GM10266 (cell line): ENCODE measurements around the gene ATP2A3.

Experiments used
- DNase-seq: peaks from one replicate; pipeline ENCODE4 v3.0.0; 2012; ENCODE audit errors: extremely low spot score
- TF ChIP-seq, protein P1 (sequence below): IDR thresholded peaks from 2 replicates; pipeline ENCODE4 v1.5.1; 2012; ENCODE audit warnings: mild to moderate bottlenecking, low read depth; ENCODE audit not compliant: control insufficient read depth, insufficient read depth; ENCODE audit errors: missing control alignments

ATP2A3 gene

DNA sequence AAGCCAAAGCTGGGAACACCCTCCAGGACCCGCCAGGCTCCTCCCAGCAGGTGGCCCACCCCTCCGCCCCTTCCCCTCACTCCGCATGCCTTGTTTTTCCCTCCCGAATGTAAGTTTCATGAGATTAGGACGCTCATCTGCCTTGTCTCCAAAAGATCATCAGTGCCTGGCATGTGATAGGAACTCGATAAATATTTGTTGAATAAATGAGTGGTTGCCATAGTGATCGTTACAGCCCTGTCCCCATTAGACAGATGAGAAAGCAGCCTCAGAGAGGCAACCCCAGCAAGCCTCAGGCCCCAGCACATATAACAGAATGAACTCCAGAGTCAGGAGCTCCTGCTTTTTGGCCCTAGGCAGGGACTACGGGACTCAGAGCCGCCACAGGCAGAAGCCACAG, 76.4 kb downstream of the ATP2A3 start:
- no peak for DNase-seq
- TF ChIP-seq, protein P1, sequence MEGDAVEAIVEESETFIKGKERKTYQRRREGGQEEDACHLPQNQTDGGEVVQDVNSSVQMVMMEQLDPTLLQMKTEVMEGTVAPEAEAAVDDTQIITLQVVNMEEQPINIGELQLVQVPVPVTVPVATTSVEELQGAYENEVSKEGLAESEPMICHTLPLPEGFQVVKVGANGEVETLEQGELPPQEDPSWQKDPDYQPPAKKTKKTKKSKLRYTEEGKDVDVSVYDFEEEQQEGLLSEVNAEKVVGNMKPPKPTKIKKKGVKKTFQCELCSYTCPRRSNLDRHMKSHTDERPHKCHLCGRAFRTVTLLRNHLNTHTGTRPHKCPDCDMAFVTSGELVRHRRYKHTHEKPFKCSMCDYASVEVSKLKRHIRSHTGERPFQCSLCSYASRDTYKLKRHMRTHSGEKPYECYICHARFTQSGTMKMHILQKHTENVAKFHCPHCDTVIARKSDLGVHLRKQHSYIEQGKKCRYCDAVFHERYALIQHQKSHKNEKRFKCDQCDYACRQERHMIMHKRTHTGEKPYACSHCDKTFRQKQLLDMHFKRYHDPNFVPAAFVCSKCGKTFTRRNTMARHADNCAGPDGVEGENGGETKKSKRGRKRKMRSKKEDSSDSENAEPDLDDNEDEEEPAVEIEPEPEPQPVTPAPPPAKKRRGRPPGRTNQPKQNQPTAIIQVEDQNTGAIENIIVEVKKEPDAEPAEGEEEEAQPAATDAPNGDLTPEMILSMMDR, result no peak

DNA sequence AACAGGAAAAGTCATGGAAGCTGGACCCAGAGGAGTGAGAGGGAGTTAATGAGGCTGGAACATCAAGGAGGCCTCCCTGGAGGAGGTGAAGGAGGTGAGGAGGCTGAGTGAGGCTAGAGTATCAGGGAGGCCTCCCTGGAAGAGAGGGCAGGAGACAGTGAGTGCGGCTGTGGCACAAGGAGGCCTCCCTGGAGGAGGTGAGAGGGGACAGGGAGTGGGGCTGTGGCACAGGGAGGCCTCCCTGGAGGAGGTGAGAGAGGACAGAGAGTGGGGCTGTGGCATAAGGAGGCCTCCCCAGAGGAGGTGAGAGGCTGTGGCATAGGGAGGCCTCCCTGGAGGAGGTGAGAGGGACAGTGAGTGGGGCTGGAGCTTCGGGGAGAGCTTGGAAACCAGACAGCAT, 76.8 kb downstream of the ATP2A3 start:
- TF ChIP-seq, protein P1, result no peak
- no peak for DNase-seq

DNA sequence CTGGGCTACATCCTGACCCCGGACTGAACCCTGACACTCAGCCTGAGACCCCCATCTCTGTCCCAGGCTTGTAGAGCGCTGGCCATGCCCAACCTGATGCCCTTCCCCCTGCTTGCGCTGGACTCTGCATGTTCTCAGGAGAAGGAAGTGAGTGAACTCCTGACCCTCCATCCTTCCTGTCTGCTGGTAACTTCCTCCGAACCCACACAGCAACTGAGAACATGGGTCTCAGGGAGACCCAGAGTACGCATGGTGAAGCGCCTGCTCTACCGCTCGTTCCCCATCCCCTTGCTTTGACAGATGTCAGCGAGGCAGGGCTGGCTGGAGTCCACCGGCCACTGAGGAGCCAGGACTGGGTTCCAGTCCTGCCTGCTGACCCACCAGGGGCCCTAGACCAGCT, 77.5 kb downstream of the ATP2A3 start:
- no peak for DNase-seq
- TF ChIP-seq, protein P1, result no peak

DNA sequence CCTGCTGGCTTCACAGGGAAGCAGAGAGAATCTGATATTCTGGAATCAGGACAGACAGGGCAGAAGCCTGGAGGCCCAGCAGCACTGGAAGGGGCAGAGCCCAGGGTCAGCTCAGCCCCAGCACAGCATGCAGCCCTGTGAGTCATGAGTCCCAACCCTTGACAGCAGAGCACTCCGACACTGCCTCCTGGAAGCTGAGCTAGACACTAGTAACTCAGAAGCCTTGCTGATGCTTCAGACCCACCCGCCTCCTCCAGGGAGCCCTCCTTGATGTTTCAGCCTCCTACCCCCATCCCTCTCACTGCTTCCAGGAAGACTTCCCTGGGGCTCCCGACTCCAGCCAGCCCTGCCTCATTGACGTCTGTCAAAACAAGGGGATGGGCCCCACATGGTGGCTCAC, 78.3 kb downstream of the ATP2A3 start:
- TF ChIP-seq, protein P1, result no peak
- DNase-seq, result no peak

DNA sequence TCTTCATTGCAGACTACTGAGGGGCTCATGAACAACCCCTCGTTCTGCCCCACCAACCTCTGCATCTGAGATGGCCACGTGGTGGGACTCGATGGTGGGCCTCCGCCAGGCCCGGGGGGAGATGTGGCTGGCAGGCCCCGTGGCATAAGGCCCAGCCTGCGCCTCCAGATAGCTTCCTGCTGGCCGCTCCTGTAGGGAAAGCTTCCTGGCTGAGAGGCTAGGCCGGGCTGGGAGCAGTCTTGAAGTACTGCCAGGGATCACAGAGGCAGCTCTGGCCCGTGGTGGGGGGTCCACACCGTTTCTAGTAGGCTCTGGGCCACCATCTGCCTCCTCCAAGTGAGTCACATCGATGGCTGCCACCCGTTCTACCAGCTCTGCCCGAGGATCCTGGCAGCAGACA, 79.0 kb downstream of the ATP2A3 start:
- TF ChIP-seq, protein P1, result no peak
- DNase-seq, result no peak

DNA sequence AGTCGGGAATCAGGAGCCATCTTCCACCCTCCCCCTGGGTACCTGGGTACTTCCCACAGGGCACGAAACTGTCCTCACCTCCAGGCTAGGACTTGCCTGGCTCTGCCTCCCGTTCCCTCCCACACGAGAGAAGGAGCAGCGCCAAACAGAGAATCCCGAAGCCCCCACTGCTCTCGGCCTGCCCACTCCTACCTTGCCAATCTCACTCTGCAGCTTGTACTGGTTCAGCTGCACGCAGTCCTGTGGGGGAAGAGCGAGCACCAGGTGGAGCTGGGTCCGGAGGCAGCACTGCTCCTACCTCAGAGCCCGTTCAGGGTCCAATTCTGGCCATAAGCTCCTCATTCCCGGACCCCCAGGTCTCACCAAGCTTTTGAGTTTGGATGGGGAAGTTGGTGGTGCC, 80.0 kb downstream of the ATP2A3 start:
- TF ChIP-seq, protein P1, result no peak
- DNase-seq, result no peak

DNA sequence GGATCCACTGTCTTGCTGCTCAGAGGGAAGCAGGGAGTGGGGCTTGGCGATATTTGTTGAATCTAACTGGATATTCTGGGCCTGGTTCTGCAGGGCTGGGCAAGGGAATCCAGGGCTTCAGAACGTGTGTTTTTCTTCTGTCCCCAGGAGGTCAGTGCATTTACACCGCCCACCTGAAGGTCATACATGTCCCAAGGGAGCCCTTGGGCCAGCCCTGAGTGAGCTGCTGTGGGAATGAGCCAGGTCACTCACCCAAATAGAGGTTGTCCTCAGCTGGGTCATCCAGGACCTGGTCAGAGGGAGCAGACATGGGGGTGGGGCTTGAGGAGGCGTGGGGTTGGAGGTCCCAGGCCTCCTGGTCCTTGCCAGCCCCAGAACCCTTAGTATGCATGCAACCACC, 82.0 kb downstream of the ATP2A3 start:
- no peak for DNase-seq
- TF ChIP-seq, protein P1, result no peak
